IPS-18c (cell line): ENCODE results near the gene CDK14.
"Not testable (repeated sequence)": the region's sequence is repeated elsewhere in the genome, so short reads cannot be mapped to it uniquely, and the experiment has no call there.

Experiments used
- H3K4me3 ChIP-seq: 2 replicates; pipeline ENCODE4 v1.7.0; 2013; ENCODE audit warnings: low read depth, mild to moderate bottlenecking, low read length, moderate library complexity; ENCODE audit not compliant: insufficient read depth
- H3K9me3 ChIP-seq: one replicate; pipeline ENCODE4 v1.6.1; 2013; ENCODE audit warnings: mild to moderate bottlenecking, low read length, moderate library complexity; ENCODE audit not compliant: control insufficient read depth, insufficient read depth

Gene CDK14

DNA sequence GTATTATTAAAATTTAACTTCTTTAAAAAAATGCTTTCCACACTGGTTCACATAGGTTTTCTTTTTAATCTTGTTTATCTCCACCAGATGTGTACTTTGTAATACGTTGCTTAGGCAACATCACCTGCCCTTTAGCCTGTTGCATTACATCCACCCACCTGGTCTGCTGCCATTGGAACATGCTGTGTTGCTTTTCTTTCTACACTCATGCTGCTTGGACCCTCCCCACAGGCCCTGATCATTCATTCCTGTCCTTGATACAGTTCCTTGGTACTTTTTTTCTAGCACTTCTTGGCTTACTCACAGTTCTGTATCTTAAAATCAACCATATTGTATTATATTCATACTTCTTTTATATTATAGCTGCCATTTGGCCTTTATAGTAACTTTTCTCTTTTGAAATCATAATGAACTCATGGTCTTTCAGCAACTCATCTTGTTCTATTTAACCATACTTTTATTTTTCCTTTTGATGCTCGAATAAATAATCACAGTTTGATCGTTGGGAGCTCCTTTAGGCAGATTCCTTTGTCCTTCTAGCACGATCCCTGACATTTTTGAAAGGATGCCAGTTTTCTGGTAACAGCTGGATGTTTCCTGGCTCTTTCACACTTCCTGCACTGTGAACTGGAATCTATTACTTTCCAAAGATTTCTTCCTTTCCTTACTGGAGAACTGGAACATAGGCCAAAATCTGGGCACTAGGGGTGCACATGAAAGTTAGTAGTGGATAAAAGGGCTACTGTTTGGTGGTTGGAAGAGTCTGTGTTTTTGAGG lies 125.1 kb downstream of the CDK14 start:
- H3K9me3 ChIP-seq: no peaks in the 10 kb centered on the region
- no peak overlapping the region for H3K4me3 ChIP-seq

DNA sequence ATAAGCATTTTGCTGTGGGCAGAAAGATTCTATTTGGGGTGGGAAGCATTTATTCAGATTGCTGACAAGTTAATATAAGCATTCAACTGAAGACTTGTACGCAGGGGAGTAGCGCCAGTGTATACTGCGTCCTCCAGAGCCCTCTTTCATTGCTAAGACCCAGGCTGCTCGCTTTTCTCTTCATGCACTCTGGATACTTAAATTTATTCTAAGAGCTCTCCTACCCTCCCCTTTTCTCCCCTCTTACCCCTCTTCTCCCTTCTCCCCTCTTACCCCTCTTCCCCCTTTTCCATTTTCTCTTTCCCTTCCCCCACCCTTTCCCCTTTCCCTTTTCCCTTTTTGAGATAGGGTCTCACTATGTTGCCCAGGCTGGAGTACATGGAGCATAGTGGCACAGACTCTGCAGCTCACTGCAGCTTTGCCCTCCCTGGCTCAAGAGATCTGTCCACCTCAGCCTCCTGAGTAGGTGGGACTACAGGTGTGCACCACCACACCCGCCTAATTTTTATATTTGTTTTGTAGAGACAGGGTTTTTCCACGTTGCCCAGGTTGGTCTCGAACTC lies 125.8 kb downstream of the CDK14 start:
- Histone ChIP-seq H3K9me3 (no peaks in the 10 kb centered on the region), H3K4me3 (no peak overlapping the region)

DNA sequence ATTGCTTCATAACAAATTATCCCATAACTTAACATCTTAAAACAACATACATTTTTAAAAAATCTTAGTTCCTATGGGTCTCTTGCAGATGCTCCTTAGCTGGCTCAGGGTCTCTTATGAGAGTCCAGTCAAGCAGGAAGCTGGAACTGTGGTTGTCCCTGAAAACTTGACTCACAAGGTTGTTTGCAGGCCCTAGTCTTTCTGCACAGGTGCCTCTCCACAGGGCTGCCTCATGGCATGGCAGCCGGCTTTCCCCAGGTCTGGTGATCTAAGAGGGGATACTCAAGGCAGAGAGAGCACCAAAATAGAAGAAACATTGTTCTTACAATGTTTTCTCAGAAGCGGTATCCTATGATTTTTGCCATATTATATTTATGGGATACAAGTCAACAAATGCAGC lies 127.1 kb downstream of the CDK14 start:
- H3K4me3 ChIP-seq: no peak overlapping the region

GRCh38 chr7:90723866-90724265 lies 127.7 kb downstream of the CDK14 start:
- H3K9me3 ChIP-seq: no peaks in the 10 kb centered on the region
- H3K4me3 ChIP-seq: no peak overlapping the region

More for the DNA sequence above, 127.1 kb downstream of the CDK14 start:
- H3K9me3 ChIP-seq: no peaks in the 10 kb centered on the region

GRCh38 chr7:90726120-90726519 lies 130.0 kb downstream of the CDK14 start:
- Histone ChIP-seq H3K9me3 (no peaks in the 10 kb centered on the region), H3K4me3 (no peak overlapping the region)

DNA sequence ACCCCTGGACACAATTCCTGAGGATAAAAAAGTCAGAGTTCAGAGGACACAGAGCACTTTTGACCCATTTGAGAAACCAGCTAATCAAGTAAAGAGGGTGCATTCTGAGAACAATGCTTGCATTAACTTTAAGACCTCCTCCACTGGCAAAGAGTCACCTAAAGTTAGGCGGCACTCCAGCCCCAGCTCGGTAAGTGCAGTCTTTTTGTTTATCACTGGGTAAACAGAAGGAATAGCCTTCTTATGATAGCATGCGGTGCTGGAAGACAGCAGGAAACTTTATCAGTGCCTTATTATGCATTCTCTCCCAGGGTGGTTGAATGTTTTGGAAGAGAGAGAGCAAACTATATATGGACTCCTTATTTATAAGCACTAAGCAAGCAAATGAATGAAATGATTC lies 130.5 kb downstream of the CDK14 start:
- no peaks in the 10 kb centered on the region for H3K9me3 ChIP-seq
- no peak overlapping the region for H3K4me3 ChIP-seq

DNA sequence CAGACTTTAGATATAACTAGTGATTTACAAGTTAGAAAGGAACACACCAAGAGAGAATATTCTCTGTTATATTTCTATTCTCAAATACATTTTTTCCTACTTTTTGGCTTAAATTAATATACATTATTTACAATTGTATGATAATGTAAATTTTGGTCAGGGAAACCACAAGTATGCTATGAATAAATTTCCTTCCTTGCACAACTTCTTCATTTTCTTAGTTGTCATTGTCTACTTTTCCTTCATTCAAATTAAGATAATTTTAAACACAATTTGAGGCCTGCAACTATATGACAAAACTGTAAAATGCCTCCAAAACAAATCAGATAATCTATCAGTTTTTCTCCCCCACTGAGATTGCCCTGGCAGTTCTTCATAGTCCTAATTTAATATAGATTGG lies 131.3 kb downstream of the CDK14 start:
- Histone ChIP-seq H3K4me3 (no peak overlapping the region), H3K9me3 (no peaks in the 10 kb centered on the region)

- H3K4me3 ChIP-seq: no peak overlapping the region
- no peaks in the 10 kb centered on the region for H3K9me3 ChIP-seq
Measured at GRCh38 chr7:90728568-90728967, 132.4 kb downstream of the CDK14 start.

DNA sequence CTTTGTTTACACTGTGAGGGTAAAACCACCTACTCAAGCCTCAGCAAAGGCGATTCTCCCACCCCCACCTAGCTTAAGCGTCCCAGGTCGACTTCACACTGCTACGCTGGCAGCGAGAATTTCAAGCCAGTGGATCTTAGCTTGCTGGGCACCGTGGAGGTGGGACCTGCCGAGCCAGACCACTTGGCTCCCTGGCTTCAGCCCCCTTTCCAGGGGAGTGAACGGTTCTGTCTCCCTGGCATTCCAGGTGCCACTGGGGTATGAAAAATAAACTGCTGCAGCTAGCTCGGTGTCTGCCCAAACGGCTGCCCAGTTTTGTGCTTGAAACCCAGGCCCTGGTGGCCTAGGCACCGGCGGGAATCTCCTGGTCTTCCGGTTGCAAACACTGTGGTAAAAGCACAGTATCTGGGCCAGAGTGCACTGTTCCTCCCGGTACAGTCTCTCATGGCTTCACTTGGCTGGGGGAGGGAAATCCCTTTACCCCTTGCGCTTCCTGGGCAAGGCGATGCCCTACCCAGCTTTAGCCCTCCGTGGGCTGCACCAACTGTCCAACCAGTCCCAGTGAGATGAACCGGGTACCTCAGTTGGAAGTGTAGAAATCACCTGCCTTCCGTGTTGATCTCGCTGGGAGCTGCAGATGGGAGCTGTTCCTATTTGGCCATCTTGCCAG lies 139.6 kb downstream of the CDK14 start:
- not testable (repeated sequence) for H3K4me3 ChIP-seq, H3K9me3 ChIP-seq

GRCh38 chr7:90736316-90736715 lies 140.2 kb downstream of the CDK14 start:
- Histone ChIP-seq H3K9me3 (no peaks in the 10 kb centered on the region), H3K4me3 (no peak overlapping the region)

GRCh38 chr7:90736968-90737939 lies 141.1 kb downstream of the CDK14 start:
- Histone ChIP-seq H3K4me3 (no peak overlapping the region), H3K9me3 (no peaks in the 10 kb centered on the region)

DNA sequence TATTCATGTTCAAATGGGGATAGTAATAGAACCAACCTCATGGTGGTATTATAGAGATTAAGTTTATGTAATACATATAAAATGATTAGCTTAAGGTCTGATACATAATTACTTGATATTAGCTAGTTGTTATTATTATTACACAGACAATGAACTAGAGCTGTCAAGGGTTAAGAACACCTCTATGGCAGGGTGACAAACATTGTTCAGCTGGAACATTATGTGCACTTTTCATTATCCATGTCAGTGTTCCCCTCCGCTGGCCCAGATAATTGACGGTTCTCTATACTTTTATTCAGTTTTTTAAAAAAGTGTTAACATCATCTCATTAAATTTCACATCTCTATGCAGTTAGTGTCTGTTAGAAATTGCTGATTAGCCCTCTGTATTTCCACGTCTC lies 142.1 kb downstream of the CDK14 start:
- Histone ChIP-seq H3K4me3 (no peak overlapping the region), H3K9me3 (no peaks in the 10 kb centered on the region)

DNA sequence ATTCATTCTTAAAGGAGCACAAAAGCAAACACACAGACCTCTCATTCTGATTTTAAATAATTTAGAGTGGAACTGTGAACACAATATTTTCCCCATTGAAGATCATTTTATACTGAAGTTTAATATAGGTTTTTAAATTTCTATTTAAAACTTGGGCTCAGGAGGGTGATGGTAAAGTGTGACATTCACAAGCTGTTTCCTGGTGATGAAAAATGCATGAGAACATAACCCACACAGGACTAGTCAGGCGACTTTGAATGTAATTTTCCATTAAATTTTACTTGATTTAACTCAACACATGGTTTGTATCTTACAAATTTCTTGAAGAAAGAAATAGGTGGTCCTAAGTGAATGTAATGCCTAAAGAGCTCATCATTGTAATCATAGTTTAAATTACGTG lies 143.6 kb downstream of the CDK14 start:
- Histone ChIP-seq H3K9me3 (no peaks in the 10 kb centered on the region), H3K4me3 (no peak overlapping the region)

- Histone ChIP-seq H3K4me3 (no peak overlapping the region), H3K9me3 (no peaks in the 10 kb centered on the region)
Measured at GRCh38 chr7:90740386-90740785, 144.3 kb downstream of the CDK14 start.

- no peaks in the 10 kb centered on the region for H3K9me3 ChIP-seq
- no peak overlapping the region for H3K4me3 ChIP-seq
Measured at GRCh38 chr7:90743626-90744025, 147.5 kb downstream of the CDK14 start.

- H3K4me3 ChIP-seq: no peak overlapping the region
- H3K9me3 ChIP-seq: no peaks in the 10 kb centered on the region
Measured at GRCh38 chr7:90747516-90747915, 151.4 kb downstream of the CDK14 start.

- no peak overlapping the region for H3K4me3 ChIP-seq
- H3K9me3 ChIP-seq: no peaks in the 10 kb centered on the region
Measured at GRCh38 chr7:90749262-90749661, 153.1 kb downstream of the CDK14 start.
